H1 (cell line): Measurements from ENCODE around the gene NOVA1. TPM values are rescaled to one million over a fixed set of nuclear protein-coding genes. Genes with fewer than 3 reads are reported as not detected.

Experiments used
- CTCF ChIA-PET: fragments of 300-600 bp; sonication (Branson Sonifier 250); formaldehyde crosslinking; loops from one replicate; lab custom pipeline; 2021; ENCODE audit not compliant: partially characterized antibody; lab: Charles Lee
- POLR2A ChIA-PET: fragments of 300-600 bp; sonication (Branson Sonifier 250); formaldehyde crosslinking; loops from one replicate; lab custom pipeline; 2021; ENCODE audit warnings: inconsistent platforms; ENCODE audit not compliant: partially characterized antibody; lab: Charles Lee
- DNase-seq, 2 experiments: peaks; one replicate each; pipeline versions ENCODE4 v3.0.0 to v3.0.0-alpha.2; 2010 to 2022; ENCODE audit warnings: low spot score in 2 of 2, low read depth in 1 of 2, mixed read lengths in 1 of 2
- FAIRE-seq: peaks from 2 replicates; lab custom pipeline; 2011; peaks lifted over from hg19 to GRCh38; lab: Jason Lieb, UNC
- H2AFZ ChIP-seq: 2 replicates; pipeline ENCODE4 v1.8.1; 2012; ENCODE audit warnings: low read length, inconsistent platforms
- H2AK5ac ChIP-seq: 2 replicates; pipeline ENCODE4 v1.6.1; 2013; ENCODE audit warnings: low read depth, low read length
- H2BK120ac ChIP-seq: replicated peaks from 2 replicates; pipeline ENCODE3; 2013; ENCODE audit warnings: low read depth, low read length, inconsistent platforms
- H2BK12ac ChIP-seq: 2 replicates; pipeline ENCODE4 v1.6.1; 2013; ENCODE audit warnings: low read depth, low read length
- H2BK15ac ChIP-seq: 2 replicates; pipeline ENCODE4 v1.6.1; 2013; ENCODE audit warnings: low read length
- H2BK20ac ChIP-seq: 2 replicates; pipeline ENCODE4 v1.6.1; 2013; ENCODE audit warnings: low read length
- H2BK5ac ChIP-seq: 2 replicates; pipeline ENCODE4 v1.6.1; 2013; ENCODE audit warnings: low read depth, low read length
- H3K14ac ChIP-seq: 2 replicates; pipeline ENCODE4 v1.6.1; 2013; ENCODE audit warnings: inconsistent platforms; ENCODE audit not compliant: insufficient read length
- H3K18ac ChIP-seq: 2 replicates; pipeline ENCODE4 v1.6.1; 2013; ENCODE audit warnings: low read length; ENCODE audit errors: extremely low read depth
- H3K23ac ChIP-seq: 2 replicates; pipeline ENCODE4 v1.6.1; 2013; ENCODE audit warnings: inconsistent platforms; ENCODE audit not compliant: insufficient read length
- H3K23me2 ChIP-seq: 2 replicates; pipeline ENCODE4 v1.6.1; 2013; ENCODE audit warnings: low read depth, low read length
- H3K27ac ChIP-seq: 2 replicates; pipeline ENCODE4 v1.6.1; 2011; ENCODE audit warnings: low read depth, low read length, inconsistent platforms
- H3K27me3 ChIP-seq, 4 experiments: replicated peaks in 1 of 4; 1 replicate in 1 of 4; 2 replicates in 3 of 4; pipeline versions ENCODE4 v1.6.1 to v1.8.1; 2011 to 2013; ENCODE audit warnings: low read length in 3 of 4, mild to moderate bottlenecking in 3 of 4, inconsistent platforms in 2 of 4, mixed read lengths in 2 of 4, moderate library complexity in 1 of 4; ENCODE audit not compliant: control insufficient read depth in 3 of 4, insufficient read depth in 3 of 4; ENCODE audit errors: extremely low read depth in 1 of 4
- H3K36me3 ChIP-seq, 4 experiments: 2 replicates each; pipeline versions ENCODE4 v1.6.1 to v1.8.1; 2011 to 2013; ENCODE audit warnings: mild to moderate bottlenecking in 4 of 4, low read length in 3 of 4, moderate library complexity in 2 of 4, control low read depth in 1 of 4, inconsistent platforms in 1 of 4; ENCODE audit not compliant: insufficient read depth in 4 of 4, control insufficient read depth in 2 of 4
- H3K4ac ChIP-seq: replicated peaks from 2 replicates; pipeline ENCODE3; 2013; ENCODE audit warnings: low read length, low read depth, mixed read lengths, inconsistent platforms; ENCODE audit not compliant: insufficient read length
- H3K4me1 ChIP-seq, 4 experiments: replicated peaks in 1 of 4; 1 replicate in 1 of 4; 2 replicates in 3 of 4; pipeline versions ENCODE4 v1.6.1 to v1.8.1; 2011 to 2013; ENCODE audit warnings: low read length in 3 of 4, inconsistent platforms in 2 of 4, mixed read lengths in 1 of 4; ENCODE audit not compliant: insufficient read depth in 4 of 4, control insufficient read depth in 3 of 4
- H3K4me2 ChIP-seq, 2 experiments: 2 replicates each; pipeline versions ENCODE4 v1.6.1 to v1.8.1; 2011 to 2013; ENCODE audit warnings: low read depth in 2 of 2, low read length in 2 of 2, control low read depth in 1 of 2, inconsistent platforms in 1 of 2, mild to moderate bottlenecking in 1 of 2; ENCODE audit not compliant: insufficient read depth in 1 of 2
- H3K4me3 ChIP-seq, 4 experiments: fragments of 200-600, 300-600 bp in 1 of 4; sonication (generic), shearing (Covaris generic), sonication (Bioruptor Twin) in 1 of 4; 2 replicates each; pipeline versions ENCODE4 v1.5.1 to v1.8.1; 2011 to 2016; ENCODE audit warnings: low read length in 4 of 4, low read depth in 3 of 4, control low read depth in 2 of 4, inconsistent platforms in 2 of 4, mild to moderate bottlenecking in 2 of 4, mixed read lengths in 1 of 4, moderate library complexity in 1 of 4; ENCODE audit not compliant: insufficient read depth in 2 of 4; ENCODE audit errors: extremely low read depth in 1 of 4
- H3K56ac ChIP-seq: replicated peaks from 2 replicates; pipeline ENCODE3; 2013; ENCODE audit warnings: low read depth, mild to moderate bottlenecking, mixed read lengths, low read length, inconsistent platforms; ENCODE audit not compliant: insufficient read length
- H3K79me1 ChIP-seq: 2 replicates; pipeline ENCODE4 v1.6.1; 2013; ENCODE audit warnings: low read depth, low read length, control low read depth
- H3K79me2 ChIP-seq, 2 experiments: 2 replicates each; pipeline versions ENCODE4 v1.6.1 to v1.8.1; 2012 to 2013; ENCODE audit warnings: low read length in 2 of 2, mild to moderate bottlenecking in 2 of 2, inconsistent platforms in 1 of 2; ENCODE audit not compliant: insufficient read depth in 2 of 2, control insufficient read depth in 1 of 2
- H3K9ac ChIP-seq, 4 experiments: replicated peaks in 1 of 4; 1 replicate in 1 of 4; 2 replicates in 3 of 4; pipeline versions ENCODE4 v1.6.1 to v1.8.1; 2011 to 2013; ENCODE audit warnings: low read depth in 3 of 4, low read length in 3 of 4, control low read depth in 2 of 4, mild to moderate bottlenecking in 2 of 4, moderate library complexity in 2 of 4, inconsistent platforms in 1 of 4; ENCODE audit errors: extremely low read depth in 1 of 4
- H3K9me3 ChIP-seq, 2 experiments: 2 replicates each; pipeline versions ENCODE4 v1.6.1 to v1.8.1; 2012 to 2013; ENCODE audit warnings: mild to moderate bottlenecking in 2 of 2, moderate library complexity in 2 of 2, control low read depth in 1 of 2, inconsistent platforms in 1 of 2, low read depth in 1 of 2, low read length in 1 of 2, mixed read lengths in 1 of 2; ENCODE audit not compliant: insufficient read depth in 2 of 2
- H4K20me1 ChIP-seq, 2 experiments: replicated peaks in 1 of 2; 2 replicates each; pipeline versions ENCODE3 to v1.8.1; 2011 to 2013; ENCODE audit warnings: inconsistent platforms in 2 of 2, low read length in 2 of 2, mild to moderate bottlenecking in 1 of 2; ENCODE audit not compliant: insufficient read depth in 2 of 2, control insufficient read depth in 1 of 2
- H4K5ac ChIP-seq: 2 replicates; pipeline ENCODE4 v1.6.1; 2013; ENCODE audit warnings: low read length, low read depth, mixed read lengths, inconsistent platforms; ENCODE audit not compliant: insufficient read length
- H4K8ac ChIP-seq: 2 replicates; pipeline ENCODE4 v1.8.0; 2013; ENCODE audit warnings: mild to moderate bottlenecking, moderate library complexity, low read length, inconsistent platforms; ENCODE audit not compliant: insufficient read depth; ENCODE audit errors: extremely low read depth
- H4K91ac ChIP-seq: replicated peaks from 2 replicates; pipeline ENCODE3; 2013; ENCODE audit warnings: low read length, mixed read lengths, inconsistent platforms; ENCODE audit not compliant: insufficient read length
- NRF1 ChIP-seq: IDR thresholded peaks from 2 replicates; pipeline ENCODE4 v1.6.1; 2011; ENCODE audit warnings: mild to moderate bottlenecking, low read depth, low read length, improper control_type of control experiment
- WGBS, 2 experiments: shearing (Covaris generic) in 1 of 2; methylation state at CpG; one replicate each; pipeline versions ENCODE4 v1.1.6 to v1.1.7; 2013 to 2015; ENCODE audit warnings: low lambda C conversion rate in 2 of 2, mixed read lengths in 2 of 2, inconsistent platforms in 1 of 2, low coverage in 1 of 2, missing lambda C conversion rate in 1 of 2; ENCODE audit not compliant: insufficient replicate concordance in 2 of 2, insufficient coverage in 1 of 2, insufficient read length in 1 of 2; ENCODE audit errors: extremely low coverage in 1 of 2, missing lambda C conversion rate in 1 of 2; 5-methylcytosine and 5-hydroxymethylcytosine counted together
- polyA plus RNA-seq, 7 experiments: library from polyadenylated mRNA; depleted of rRNA in 3 of 7; stranded (reverse) in 5 of 7; unstranded in 2 of 7; fragments of >200 nt in 5 of 7; fragments of 200-250 nt in 2 of 7; gene quantifications; 1 replicate in 5 of 7; 2 replicates in 1 of 7; 4 replicates in 1 of 7; pipeline versions ENCODE4 v1.2.1 to v1.2.3, GENCODE V29; 2011 to 2013; ENCODE audit warnings: missing spikeins in 2 of 7, mixed read lengths in 2 of 7
- total RNA-seq: library from RNA; stranded (reverse); fragmentation: NEBNext Ultra II Directional; extraction: Animal tissue kit (Norgen Biotek cat#: 25700); gene quantifications from 2 replicates; pipeline ENCODE4 v1.2.1, GENCODE V29; 2021

NOVA1 gene
- total and polyA plus RNA-seq, 2 of the 8 experiments (the other 6 are each of a cell fraction or from before 2014, with no cell fraction given) = 6.8 to 12.7 TPM

DNA sequence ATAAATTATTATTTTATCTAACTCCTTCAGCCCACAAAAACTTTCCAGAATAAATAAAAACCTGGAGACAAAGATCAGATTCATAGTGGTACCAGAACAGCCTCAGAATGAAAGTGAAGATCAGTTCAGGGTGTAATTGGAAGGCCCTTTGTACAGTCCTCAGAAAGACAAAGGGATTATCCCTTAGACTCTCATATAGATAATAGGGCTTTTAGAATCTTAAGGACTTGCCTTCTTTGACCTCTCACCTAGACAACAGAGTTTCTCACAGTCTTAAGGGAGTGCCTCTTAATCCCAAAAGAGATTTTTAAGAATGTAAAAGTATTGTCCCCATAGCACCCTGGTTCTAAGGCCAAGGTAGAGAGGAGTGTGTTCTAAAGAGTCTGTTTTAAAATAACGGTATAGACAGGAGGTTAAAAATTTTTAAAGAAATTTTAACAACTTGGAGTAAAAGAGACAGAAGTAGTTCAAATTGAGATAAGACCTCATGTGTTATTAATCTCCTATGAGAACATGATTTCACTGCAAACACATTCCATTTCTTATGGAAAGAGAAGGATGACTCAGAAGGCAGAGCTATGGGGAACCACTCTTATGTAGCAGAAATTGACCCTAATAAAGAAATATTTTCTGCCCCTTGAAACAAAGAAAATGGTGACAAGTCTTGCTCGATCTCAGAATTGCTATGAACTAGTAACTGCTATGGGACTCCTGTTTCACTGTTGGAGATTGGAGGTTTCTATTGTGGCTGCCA is 24.2 kb upstream of the NOVA1 start:
- CTCF ChIA-PET = no interaction called here
- Histone ChIP-seq H3K4me2 (no peak overlapping the region), H3K79me1 (no peaks in the 10 kb centered on the region)

More for the DNA sequence above, 24.2 kb upstream of the NOVA1 start:
- FAIRE-seq (no peak), DNase-seq (no peak)
- H3K27ac ChIP-seq = no peak overlapping the region
- H3K79me2 ChIP-seq = no peaks in the 10 kb centered on the region
- H3K56ac ChIP-seq = no peak overlapping the region
- no peaks in the 10 kb centered on the region for H3K36me3 ChIP-seq
- H2BK120ac ChIP-seq = no peak overlapping the region
- no peaks in the 10 kb centered on the region for H4K20me1 ChIP-seq
- no peak overlapping the region for H3K9ac ChIP-seq
- POLR2A ChIA-PET = no interaction called here
- no peaks in the 10 kb centered on the region for H3K27me3 ChIP-seq
- H2BK5ac ChIP-seq = no peak overlapping the region
- no peaks in the 10 kb centered on the region for H3K4me1 ChIP-seq
- H3K23me2 ChIP-seq = no peaks in the 10 kb centered on the region
- no peak overlapping the region for H4K5ac ChIP-seq
- H3K4ac ChIP-seq = no peak overlapping the region
- H2BK20ac ChIP-seq = no peak overlapping the region
- no peaks in the 10 kb centered on the region for H3K9me3 ChIP-seq
- 92% methylated on average over 2 of the region's 2 CpGs; no CpG with 5 or more reads in 1 of the 2 experiments for WGBS, 2 experiments
- H4K8ac ChIP-seq = no peak overlapping the region
- no peak overlapping the region for H3K23ac ChIP-seq
- no peak overlapping the region for H4K91ac ChIP-seq
- no peak overlapping the region for H2BK15ac ChIP-seq
- H2AK5ac ChIP-seq = no peak overlapping the region
- H3K18ac ChIP-seq = no peak overlapping the region
- no peak overlapping the region for H2BK12ac ChIP-seq
- H2AFZ ChIP-seq = no peak overlapping the region
- no peak overlapping the region for H3K14ac ChIP-seq
- no peak for TF ChIP-seq NRF1
- H3K4me3 ChIP-seq = no peak overlapping the region
